Mucosa of stomach (tissue), 1 donor: ENCODE data around the gene HECW1.

Experiments
- H3K27me3 ChIP-seq: one replicate; pipeline ENCODE4 v1.7.0; 2013; ENCODE audit warnings: mild to moderate bottlenecking, low read length; ENCODE audit not compliant: control insufficient read depth, insufficient read depth
- H3K36me3 ChIP-seq: one replicate; pipeline ENCODE4 v1.7.0; 2013; ENCODE audit warnings: low read length; ENCODE audit not compliant: control insufficient read depth, insufficient read depth
- H3K4me1 ChIP-seq: one replicate; pipeline ENCODE4 v1.7.0; 2013; ENCODE audit warnings: mild to moderate bottlenecking, low read length; ENCODE audit not compliant: control insufficient read depth, insufficient read depth
- H3K4me3 ChIP-seq: one replicate; pipeline ENCODE4 v1.7.0; 2013; ENCODE audit warnings: low read length
- H3K9ac ChIP-seq: one replicate; pipeline ENCODE4 v1.7.0; 2013; ENCODE audit warnings: mild to moderate bottlenecking, low read length, moderate library complexity
- H3K9me3 ChIP-seq: one replicate; pipeline ENCODE4 v1.7.0; 2013; ENCODE audit warnings: mild to moderate bottlenecking, low read length, moderate library complexity; ENCODE audit not compliant: control insufficient read depth
- donor health status: Pancreatic carcinoma.

HECW1 gene

GRCh38 chr7:43461349-43462024 is 349.0 kb downstream of the HECW1 start:
- no peaks in the 10 kb centered on the region for H3K27me3 ChIP-seq
- H3K4me1 ChIP-seq = no peaks in the 10 kb centered on the region
- no peak overlapping the region for H3K4me3 ChIP-seq
- no peaks in the 10 kb centered on the region for H3K9me3 ChIP-seq
- H3K9ac ChIP-seq = no peak overlapping the region
- H3K36me3 ChIP-seq = no peaks in the 10 kb centered on the region

DNA sequence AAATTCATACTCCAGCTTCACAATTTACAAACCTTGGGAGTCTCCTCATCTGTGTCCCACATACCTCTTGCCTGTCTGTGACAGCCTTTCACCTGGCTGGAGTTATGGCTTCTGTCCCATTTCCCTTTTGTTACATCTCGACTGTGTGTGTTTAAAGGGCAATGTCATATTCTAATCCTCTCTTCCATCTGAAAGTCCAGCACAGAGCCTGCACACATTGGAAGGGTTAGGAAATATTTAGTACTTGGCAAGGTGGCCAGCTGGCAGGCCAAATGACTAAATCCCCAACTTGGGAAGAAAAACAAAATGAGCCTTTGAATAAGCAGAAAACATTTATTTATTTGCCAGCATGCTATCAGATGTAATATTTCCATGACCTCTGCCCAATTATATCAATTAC is 350.4 kb downstream of the HECW1 start:
- H3K4me1 ChIP-seq = no peaks in the 10 kb centered on the region
- H3K36me3 ChIP-seq = no peaks in the 10 kb centered on the region
- no peak overlapping the region for H3K4me3 ChIP-seq
- no peaks in the 10 kb centered on the region for H3K27me3 ChIP-seq
- no peaks in the 10 kb centered on the region for H3K9me3 ChIP-seq
- H3K9ac ChIP-seq = no peak overlapping the region

DNA sequence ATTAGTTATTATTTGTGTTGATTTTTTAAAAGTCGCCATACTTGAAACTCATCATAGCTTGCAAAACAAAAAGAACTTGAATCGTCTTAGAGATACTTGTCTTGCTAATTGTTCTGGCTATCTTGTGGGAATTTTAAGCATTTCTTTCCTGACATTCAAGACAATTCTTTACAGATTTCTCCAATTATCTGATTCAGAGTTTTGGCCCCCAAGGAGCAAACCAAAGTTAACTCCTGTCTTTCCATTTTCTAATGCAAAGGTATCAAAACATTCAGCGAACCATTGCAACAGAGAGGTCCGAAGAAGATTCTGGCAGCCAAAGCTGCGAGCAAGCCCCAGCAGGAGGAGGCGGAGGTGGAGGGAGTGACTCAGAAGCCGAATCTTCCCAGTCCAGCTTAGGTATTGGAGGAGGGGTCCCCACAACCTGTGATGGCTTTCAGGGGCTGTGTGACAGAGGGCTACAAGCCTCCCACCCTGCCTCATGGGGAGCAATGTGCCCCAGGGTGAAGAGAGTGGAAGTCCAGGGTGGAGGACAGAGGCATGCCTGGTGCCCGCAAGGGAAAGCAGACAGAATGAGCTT is 351.0 kb downstream of the HECW1 start:
- H3K27me3 ChIP-seq = no peaks in the 10 kb centered on the region
- H3K9ac ChIP-seq = no peak overlapping the region
- H3K4me3 ChIP-seq = no peak overlapping the region
- no peaks in the 10 kb centered on the region for H3K9me3 ChIP-seq
- H3K4me1 ChIP-seq = no peaks in the 10 kb centered on the region
- H3K36me3 ChIP-seq = no peaks in the 10 kb centered on the region

GRCh38 chr7:43465581-43466554 is 353.4 kb downstream of the HECW1 start:
- no peaks in the 10 kb centered on the region for H3K9me3 ChIP-seq
- H3K4me1 ChIP-seq = no peaks in the 10 kb centered on the region
- H3K27me3 ChIP-seq = no peaks in the 10 kb centered on the region

DNA sequence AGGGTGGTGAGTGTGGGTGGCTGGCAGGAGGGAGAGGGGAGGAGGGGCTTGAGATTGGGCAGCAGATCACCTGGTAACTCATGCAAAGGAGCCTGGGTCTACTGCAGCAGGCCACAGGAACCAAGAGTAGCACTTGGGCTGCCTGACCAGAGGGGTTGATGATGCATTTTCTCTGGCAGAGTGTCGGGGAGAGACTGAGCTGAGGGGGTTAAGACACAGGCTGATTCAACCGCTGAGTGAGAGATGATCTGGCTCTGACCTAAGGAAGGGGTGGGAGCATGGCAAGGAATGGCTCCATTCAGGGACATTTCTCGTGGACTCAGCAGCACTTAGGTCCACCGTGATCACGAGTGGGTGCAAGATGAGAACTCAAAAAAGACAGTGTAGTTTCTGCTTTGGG is 355.0 kb downstream of the HECW1 start:
- Histone ChIP-seq H3K4me3 (no peak overlapping the region), H3K27me3 (no peaks in the 10 kb centered on the region), H3K9me3 (no peaks in the 10 kb centered on the region), H3K36me3 (no peaks in the 10 kb centered on the region), H3K4me1 (no peaks in the 10 kb centered on the region), H3K9ac (no peak overlapping the region)

More at GRCh38 chr7:43465581-43466554, 353.4 kb downstream of the HECW1 start:
- Histone ChIP-seq H3K36me3 (no peaks in the 10 kb centered on the region), H3K9ac (no peak overlapping the region), H3K4me3 (no peak overlapping the region)

GRCh38 chr7:43467846-43468245 is 355.4 kb downstream of the HECW1 start:
- Histone ChIP-seq H3K9ac (no peak overlapping the region), H3K36me3 (no peaks in the 10 kb centered on the region), H3K9me3 (no peaks in the 10 kb centered on the region), H3K4me3 (no peak overlapping the region), H3K27me3 (no peaks in the 10 kb centered on the region), H3K4me1 (no peaks in the 10 kb centered on the region)

- Histone ChIP-seq H3K4me3 (no peak overlapping the region), H3K27me3 (no peaks in the 10 kb centered on the region), H3K36me3 (no peaks in the 10 kb centered on the region), H3K9ac (no peak overlapping the region), H3K4me1 (no peaks in the 10 kb centered on the region), H3K9me3 (no peaks in the 10 kb centered on the region)
Measured at GRCh38 chr7:43469051-43469450, 356.6 kb downstream of the HECW1 start.

GRCh38 chr7:43470110-43470509 is 357.7 kb downstream of the HECW1 start:
- no peaks in the 10 kb centered on the region for H3K27me3 ChIP-seq
- H3K9ac ChIP-seq = no peak overlapping the region
- H3K4me3 ChIP-seq = no peak overlapping the region
- H3K4me1 ChIP-seq = no peaks in the 10 kb centered on the region
- no peaks in the 10 kb centered on the region for H3K9me3 ChIP-seq
- H3K36me3 ChIP-seq = no peaks in the 10 kb centered on the region

DNA sequence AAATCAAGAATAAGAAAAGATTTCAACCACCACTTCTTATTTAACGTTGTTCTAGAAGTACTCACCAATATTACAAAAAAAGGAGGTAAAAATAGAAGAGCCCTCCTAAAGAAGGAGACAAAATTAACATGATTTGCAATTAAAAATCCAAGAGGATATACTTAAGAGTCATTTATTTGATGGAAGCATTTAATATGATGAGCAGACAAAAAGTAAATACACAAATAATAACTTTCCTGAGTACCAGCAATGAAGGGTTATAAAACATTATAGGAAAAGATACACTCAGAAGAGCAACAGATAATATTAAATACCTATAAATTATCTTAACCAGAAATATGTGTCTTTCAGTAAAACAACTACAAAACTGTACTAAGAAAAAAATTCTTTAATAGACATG is 363.5 kb downstream of the HECW1 start:
- no peaks in the 10 kb centered on the region for H3K4me1 ChIP-seq
- H3K4me3 ChIP-seq = no peak overlapping the region
- no peaks in the 10 kb centered on the region for H3K27me3 ChIP-seq
- H3K36me3 ChIP-seq = no peaks in the 10 kb centered on the region
- H3K9ac ChIP-seq = no peak overlapping the region
- no peaks in the 10 kb centered on the region for H3K9me3 ChIP-seq

GRCh38 chr7:43476896-43477295 is 364.4 kb downstream of the HECW1 start:
- no peaks in the 10 kb centered on the region for H3K27me3 ChIP-seq
- no peaks in the 10 kb centered on the region for H3K36me3 ChIP-seq
- no peaks in the 10 kb centered on the region for H3K9me3 ChIP-seq
- H3K9ac ChIP-seq = no peak overlapping the region
- no peak overlapping the region for H3K4me3 ChIP-seq
- H3K4me1 ChIP-seq = no peaks in the 10 kb centered on the region

DNA sequence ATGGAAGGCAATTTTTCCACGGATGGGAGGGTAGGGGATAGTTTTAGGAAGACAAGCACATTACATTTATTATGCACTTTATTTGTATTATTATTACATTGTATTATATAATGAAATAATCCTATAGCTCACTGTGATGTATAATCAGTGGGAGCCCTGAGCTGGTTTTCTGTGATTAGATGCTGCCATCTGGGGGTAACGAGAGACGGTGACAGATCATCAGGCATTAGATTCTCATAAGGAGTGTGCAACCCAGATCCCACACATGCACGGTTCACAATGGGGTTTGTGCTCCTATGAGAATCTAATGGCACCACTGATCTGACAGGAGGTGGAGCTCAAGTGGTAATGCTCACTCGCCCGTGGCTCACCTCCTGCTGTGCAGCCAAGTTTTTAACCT is 366.6 kb downstream of the HECW1 start:
- Histone ChIP-seq H3K9ac (no peak overlapping the region), H3K4me1 (no peaks in the 10 kb centered on the region), H3K27me3 (no peaks in the 10 kb centered on the region), H3K4me3 (no peak overlapping the region), H3K9me3 (no peaks in the 10 kb centered on the region), H3K36me3 (no peaks in the 10 kb centered on the region)

DNA sequence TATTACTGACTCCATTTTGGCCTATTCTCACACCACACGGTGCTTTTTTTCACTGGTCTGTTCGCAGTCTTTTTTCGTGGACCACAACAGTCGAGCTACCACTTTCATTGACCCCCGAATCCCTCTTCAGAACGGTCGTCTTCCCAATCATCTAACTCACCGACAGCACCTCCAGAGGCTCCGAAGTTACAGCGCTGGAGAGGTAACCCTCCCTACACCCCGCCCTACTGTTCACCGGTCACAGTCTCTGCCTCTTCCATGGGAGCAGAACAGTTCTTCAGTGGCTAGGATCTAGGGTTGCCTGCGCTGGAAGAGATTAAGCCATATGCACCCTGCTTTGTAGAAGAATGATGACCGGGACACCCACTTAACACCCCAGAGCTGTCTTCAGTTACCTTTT is 367.1 kb downstream of the HECW1 start:
- Histone ChIP-seq H3K27me3 (no peaks in the 10 kb centered on the region), H3K4me1 (no peaks in the 10 kb centered on the region), H3K36me3 (no peaks in the 10 kb centered on the region), H3K9ac (no peak overlapping the region), H3K4me3 (no peak overlapping the region), H3K9me3 (no peaks in the 10 kb centered on the region)
